H1 (cell line): ENCODE measurements around the gene EXO1. TPM values are rescaled to one million over a fixed set of nuclear protein-coding genes. Genes with fewer than 3 reads are reported as not detected.

ENCODE experiments used
- CTCF ChIA-PET: fragments of 300-600 bp; sonication (Branson Sonifier 250); formaldehyde crosslinking; loops from one replicate; lab custom pipeline; 2021; ENCODE audit not compliant: partially characterized antibody; lab: Charles Lee
- POLR2A ChIA-PET: fragments of 300-600 bp; sonication (Branson Sonifier 250); formaldehyde crosslinking; loops from one replicate; lab custom pipeline; 2021; ENCODE audit warnings: inconsistent platforms; ENCODE audit not compliant: partially characterized antibody; lab: Charles Lee
- DNase-seq, 2 experiments: peaks; one replicate each; pipeline versions ENCODE4 v3.0.0 to v3.0.0-alpha.2; 2010 to 2022; ENCODE audit warnings: low spot score in 2 of 2, low read depth in 1 of 2, mixed read lengths in 1 of 2
- FAIRE-seq: peaks from 2 replicates; lab custom pipeline; 2011; peaks lifted over from hg19 to GRCh38; lab: Jason Lieb, UNC
- H2AFZ ChIP-seq: 2 replicates; pipeline ENCODE4 v1.8.1; 2012; ENCODE audit warnings: low read length, inconsistent platforms
- H2AK5ac ChIP-seq: 2 replicates; pipeline ENCODE4 v1.6.1; 2013; ENCODE audit warnings: low read depth, low read length
- H2BK120ac ChIP-seq: replicated peaks from 2 replicates; pipeline ENCODE3; 2013; ENCODE audit warnings: low read depth, low read length, inconsistent platforms
- H2BK12ac ChIP-seq: 2 replicates; pipeline ENCODE4 v1.6.1; 2013; ENCODE audit warnings: low read depth, low read length
- H2BK15ac ChIP-seq: 2 replicates; pipeline ENCODE4 v1.6.1; 2013; ENCODE audit warnings: low read length
- H2BK20ac ChIP-seq: 2 replicates; pipeline ENCODE4 v1.6.1; 2013; ENCODE audit warnings: low read length
- H2BK5ac ChIP-seq: 2 replicates; pipeline ENCODE4 v1.6.1; 2013; ENCODE audit warnings: low read depth, low read length
- H3K14ac ChIP-seq: 2 replicates; pipeline ENCODE4 v1.6.1; 2013; ENCODE audit warnings: inconsistent platforms; ENCODE audit not compliant: insufficient read length
- H3K18ac ChIP-seq: 2 replicates; pipeline ENCODE4 v1.6.1; 2013; ENCODE audit warnings: low read length; ENCODE audit errors: extremely low read depth
- H3K23ac ChIP-seq: 2 replicates; pipeline ENCODE4 v1.6.1; 2013; ENCODE audit warnings: inconsistent platforms; ENCODE audit not compliant: insufficient read length
- H3K23me2 ChIP-seq: 2 replicates; pipeline ENCODE4 v1.6.1; 2013; ENCODE audit warnings: low read depth, low read length
- H3K27ac ChIP-seq: 2 replicates; pipeline ENCODE4 v1.6.1; 2011; ENCODE audit warnings: low read depth, low read length, inconsistent platforms
- H3K27me3 ChIP-seq, 4 experiments: replicated peaks in 1 of 4; 1 replicate in 1 of 4; 2 replicates in 3 of 4; pipeline versions ENCODE4 v1.6.1 to v1.8.1; 2011 to 2013; ENCODE audit warnings: low read length in 3 of 4, mild to moderate bottlenecking in 3 of 4, inconsistent platforms in 2 of 4, mixed read lengths in 2 of 4, moderate library complexity in 1 of 4; ENCODE audit not compliant: control insufficient read depth in 3 of 4, insufficient read depth in 3 of 4; ENCODE audit errors: extremely low read depth in 1 of 4
- H3K36me3 ChIP-seq, 4 experiments: 2 replicates each; pipeline versions ENCODE4 v1.6.1 to v1.8.1; 2011 to 2013; ENCODE audit warnings: mild to moderate bottlenecking in 4 of 4, low read length in 3 of 4, moderate library complexity in 2 of 4, control low read depth in 1 of 4, inconsistent platforms in 1 of 4; ENCODE audit not compliant: insufficient read depth in 4 of 4, control insufficient read depth in 2 of 4
- H3K4ac ChIP-seq: replicated peaks from 2 replicates; pipeline ENCODE3; 2013; ENCODE audit warnings: low read length, low read depth, mixed read lengths, inconsistent platforms; ENCODE audit not compliant: insufficient read length
- H3K4me1 ChIP-seq, 4 experiments: replicated peaks in 1 of 4; 1 replicate in 1 of 4; 2 replicates in 3 of 4; pipeline versions ENCODE4 v1.6.1 to v1.8.1; 2011 to 2013; ENCODE audit warnings: low read length in 3 of 4, inconsistent platforms in 2 of 4, mixed read lengths in 1 of 4; ENCODE audit not compliant: insufficient read depth in 4 of 4, control insufficient read depth in 3 of 4
- H3K4me2 ChIP-seq, 2 experiments: 2 replicates each; pipeline versions ENCODE4 v1.6.1 to v1.8.1; 2011 to 2013; ENCODE audit warnings: low read depth in 2 of 2, low read length in 2 of 2, control low read depth in 1 of 2, inconsistent platforms in 1 of 2, mild to moderate bottlenecking in 1 of 2; ENCODE audit not compliant: insufficient read depth in 1 of 2
- H3K4me3 ChIP-seq, 4 experiments: fragments of 200-600, 300-600 bp in 1 of 4; sonication (generic), shearing (Covaris generic), sonication (Bioruptor Twin) in 1 of 4; 2 replicates each; pipeline versions ENCODE4 v1.5.1 to v1.8.1; 2011 to 2016; ENCODE audit warnings: low read length in 4 of 4, low read depth in 3 of 4, control low read depth in 2 of 4, inconsistent platforms in 2 of 4, mild to moderate bottlenecking in 2 of 4, mixed read lengths in 1 of 4, moderate library complexity in 1 of 4; ENCODE audit not compliant: insufficient read depth in 2 of 4; ENCODE audit errors: extremely low read depth in 1 of 4
- H3K56ac ChIP-seq: replicated peaks from 2 replicates; pipeline ENCODE3; 2013; ENCODE audit warnings: low read depth, mild to moderate bottlenecking, mixed read lengths, low read length, inconsistent platforms; ENCODE audit not compliant: insufficient read length
- H3K79me1 ChIP-seq: 2 replicates; pipeline ENCODE4 v1.6.1; 2013; ENCODE audit warnings: low read depth, low read length, control low read depth
- H3K79me2 ChIP-seq, 2 experiments: 2 replicates each; pipeline versions ENCODE4 v1.6.1 to v1.8.1; 2012 to 2013; ENCODE audit warnings: low read length in 2 of 2, mild to moderate bottlenecking in 2 of 2, inconsistent platforms in 1 of 2; ENCODE audit not compliant: insufficient read depth in 2 of 2, control insufficient read depth in 1 of 2
- H3K9ac ChIP-seq, 4 experiments: replicated peaks in 1 of 4; 1 replicate in 1 of 4; 2 replicates in 3 of 4; pipeline versions ENCODE4 v1.6.1 to v1.8.1; 2011 to 2013; ENCODE audit warnings: low read depth in 3 of 4, low read length in 3 of 4, control low read depth in 2 of 4, mild to moderate bottlenecking in 2 of 4, moderate library complexity in 2 of 4, inconsistent platforms in 1 of 4; ENCODE audit errors: extremely low read depth in 1 of 4
- H3K9me3 ChIP-seq, 2 experiments: 2 replicates each; pipeline versions ENCODE4 v1.6.1 to v1.8.1; 2012 to 2013; ENCODE audit warnings: mild to moderate bottlenecking in 2 of 2, moderate library complexity in 2 of 2, control low read depth in 1 of 2, inconsistent platforms in 1 of 2, low read depth in 1 of 2, low read length in 1 of 2, mixed read lengths in 1 of 2; ENCODE audit not compliant: insufficient read depth in 2 of 2
- H4K20me1 ChIP-seq, 2 experiments: replicated peaks in 1 of 2; 2 replicates each; pipeline versions ENCODE3 to v1.8.1; 2011 to 2013; ENCODE audit warnings: inconsistent platforms in 2 of 2, low read length in 2 of 2, mild to moderate bottlenecking in 1 of 2; ENCODE audit not compliant: insufficient read depth in 2 of 2, control insufficient read depth in 1 of 2
- H4K5ac ChIP-seq: 2 replicates; pipeline ENCODE4 v1.6.1; 2013; ENCODE audit warnings: low read length, low read depth, mixed read lengths, inconsistent platforms; ENCODE audit not compliant: insufficient read length
- H4K8ac ChIP-seq: 2 replicates; pipeline ENCODE4 v1.8.0; 2013; ENCODE audit warnings: mild to moderate bottlenecking, moderate library complexity, low read length, inconsistent platforms; ENCODE audit not compliant: insufficient read depth; ENCODE audit errors: extremely low read depth
- H4K91ac ChIP-seq: replicated peaks from 2 replicates; pipeline ENCODE3; 2013; ENCODE audit warnings: low read length, mixed read lengths, inconsistent platforms; ENCODE audit not compliant: insufficient read length
- ATF2 ChIP-seq: IDR thresholded peaks from 2 replicates; pipeline ENCODE4 v1.6.1; 2012; ENCODE audit warnings: low read length, inconsistent platforms
- CEBPB ChIP-seq: IDR thresholded peaks from 2 replicates; pipeline ENCODE4 v1.6.1; 2012; ENCODE audit warnings: low read depth, low read length
- CREB1 ChIP-seq: IDR thresholded peaks from 2 replicates; pipeline ENCODE4 v1.6.1; 2012; ENCODE audit warnings: inconsistent platforms
- GTF2F1 ChIP-seq: IDR thresholded peaks from 2 replicates; pipeline ENCODE4 v1.6.1; 2012; ENCODE audit warnings: low read depth, low read length, improper control_type of control experiment, borderline replicate concordance
- SAP30 ChIP-seq: fragments of 300-600 bp; sonication (generic); IDR thresholded peaks from 2 replicates; pipeline ENCODE4 v1.7.1; 2012; ENCODE audit warnings: low read length, moderate library complexity, mild to moderate bottlenecking, inconsistent platforms; ENCODE audit not compliant: insufficient read depth, insufficient replicate concordance
- SIN3A ChIP-seq, 2 experiments: IDR thresholded peaks in 1 of 2; conservative IDR thresholded peaks in 1 of 2; 2 replicates each; pipeline ENCODE4 v1.6.1; 2011 to 2012; ENCODE audit warnings: low read length in 2 of 2, improper control_type of control experiment in 1 of 2, low read depth in 1 of 2, mild to moderate bottlenecking in 1 of 2
- SP2 ChIP-seq: IDR thresholded peaks from 2 replicates; pipeline ENCODE4 v1.6.1; 2012; ENCODE audit warnings: mild to moderate bottlenecking, low read length, inconsistent platforms
- SP4 ChIP-seq: IDR thresholded peaks from 2 replicates; pipeline ENCODE4 v1.6.1; 2012; ENCODE audit warnings: low read length, inconsistent platforms
- SUZ12 ChIP-seq: fragments of 200-600 bp; sonication (generic); IDR thresholded peaks from 2 replicates; pipeline ENCODE4 v1.6.1; 2012; ENCODE audit warnings: mild to moderate bottlenecking, inconsistent platforms, low read length, moderate library complexity, mixed read lengths
- TAF7 ChIP-seq: optimal IDR thresholded peaks from 2 replicates; pipeline ENCODE3; 2011; ENCODE audit warnings: low read depth, mild to moderate bottlenecking, inconsistent platforms, low read length, moderate library complexity, borderline replicate concordance
- USF2 ChIP-seq: IDR thresholded peaks from 2 replicates; pipeline ENCODE4 v1.6.1; 2011; ENCODE audit warnings: low read length, improper control_type of control experiment
- ZNF274 ChIP-seq: IDR thresholded peaks from 2 replicates; pipeline ENCODE4 v1.7.0; 2012; ENCODE audit warnings: low read length, borderline replicate concordance; ENCODE audit errors: extremely low read depth
- WGBS, 2 experiments: shearing (Covaris generic) in 1 of 2; methylation state at CpG; one replicate each; pipeline versions ENCODE4 v1.1.6 to v1.1.7; 2013 to 2015; ENCODE audit warnings: low lambda C conversion rate in 2 of 2, mixed read lengths in 2 of 2, inconsistent platforms in 1 of 2, low coverage in 1 of 2, missing lambda C conversion rate in 1 of 2; ENCODE audit not compliant: insufficient replicate concordance in 2 of 2, insufficient coverage in 1 of 2, insufficient read length in 1 of 2; ENCODE audit errors: extremely low coverage in 1 of 2, missing lambda C conversion rate in 1 of 2; 5-methylcytosine and 5-hydroxymethylcytosine counted together
- polyA plus RNA-seq, 7 experiments: library from polyadenylated mRNA; depleted of rRNA in 3 of 7; stranded (reverse) in 5 of 7; unstranded in 2 of 7; fragments of >200 nt in 5 of 7; fragments of 200-250 nt in 2 of 7; gene quantifications; 1 replicate in 5 of 7; 2 replicates in 1 of 7; 4 replicates in 1 of 7; pipeline versions ENCODE4 v1.2.1 to v1.2.3, GENCODE V29; 2011 to 2013; ENCODE audit warnings: missing spikeins in 2 of 7, mixed read lengths in 2 of 7
- total RNA-seq: library from RNA; stranded (reverse); fragmentation: NEBNext Ultra II Directional; extraction: Animal tissue kit (Norgen Biotek cat#: 25700); gene quantifications from 2 replicates; pipeline ENCODE4 v1.2.1, GENCODE V29; 2021

EXO1 gene
- total and polyA plus RNA-seq, 2 of the 8 experiments (the other 6 are each of a cell fraction or from before 2014, with no cell fraction given): 9.2 to 43.0 TPM

DNA sequence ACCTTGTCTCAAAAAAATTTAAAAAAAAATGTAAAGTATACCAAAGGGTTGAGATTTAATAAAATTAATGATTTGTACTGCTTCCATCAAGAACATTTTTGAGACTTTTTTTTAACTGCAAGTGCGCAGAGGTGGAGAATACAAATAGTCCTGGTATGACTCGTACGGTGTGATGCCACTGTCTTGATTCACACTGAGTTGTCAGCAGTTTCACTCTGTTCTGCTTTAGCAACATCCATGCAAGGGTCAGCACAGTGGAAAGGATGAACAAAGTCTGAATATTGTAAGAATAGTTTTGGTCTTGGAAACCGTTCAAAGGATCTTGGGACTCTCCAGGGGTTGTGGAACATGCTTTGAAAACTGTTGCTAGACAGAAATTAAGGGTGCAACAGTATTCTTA is 40.2 kb downstream of the EXO1 start:
- H3K27me3 ChIP-seq: no peaks in the 10 kb centered on the region
- 92% methylated on average over 4 of the region's 4 CpGs; no CpG with 5 or more reads in 1 of the 2 experiments for WGBS, 2 experiments
- H4K5ac ChIP-seq: no peak overlapping the region
- no peak for DNase-seq
- ChIA-PET POLR2A (no interaction called here), CTCF (interaction anchor here (0.6 kb wide), 1 partner anchor 104 kb away, joined by 3 read pairs; no protein-coding TSS in a partner anchor)
- no peaks in the 10 kb centered on the region for H3K79me1 ChIP-seq
- H4K20me1 ChIP-seq: no peaks in the 10 kb centered on the region
- no peak overlapping the region for H2AFZ ChIP-seq
- no peak overlapping the region for H3K27ac ChIP-seq
- H3K56ac ChIP-seq: no peak overlapping the region
- no peak overlapping the region for H2AK5ac ChIP-seq
- H2BK12ac ChIP-seq: no peak overlapping the region
- H3K9me3 ChIP-seq: no peaks in the 10 kb centered on the region
- no peak overlapping the region for H2BK15ac ChIP-seq
- no peak overlapping the region for H4K91ac ChIP-seq
- H3K14ac ChIP-seq: no peak overlapping the region
- H3K4me2 ChIP-seq: no peak overlapping the region
- FAIRE-seq: no peak
- no peak overlapping the region for H3K9ac ChIP-seq
- H3K79me2 ChIP-seq: no peaks in the 10 kb centered on the region
- no peak overlapping the region for H2BK120ac ChIP-seq
- peaks cover 1 to 48% (median 12%) of the 10 kb centered on the region in 4 experiments; a peak in 6 of 8 replicates for H3K36me3 ChIP-seq
- H3K18ac ChIP-seq: no peak overlapping the region
- H3K23ac ChIP-seq: no peak overlapping the region
- no peak overlapping the region for H4K8ac ChIP-seq
- H3K4ac ChIP-seq: no peak overlapping the region
- H2BK20ac ChIP-seq: no peak overlapping the region
- H3K4me1 ChIP-seq: no peaks in the 10 kb centered on the region
- no peaks in the 10 kb centered on the region for H3K23me2 ChIP-seq
- H2BK5ac ChIP-seq: no peak overlapping the region
- H3K4me3 ChIP-seq: no peak overlapping the region
- TF ChIP-seq SP2 (no peak), SAP30 (no peak), CEBPB (no peak), SP4 (no peak), CREB1 (no peak), ATF2 (no peak), SUZ12 (no peak), GTF2F1 (no peak), SIN3A (conservative IDR thresholded peaks at IDR 0.05 in 1 of 2, IDR thresholded peaks at IDR 0.05 in 1 of 2; ENCODE audit: low read depth in 1 of 2, low read length in 2 of 2) (no peak), TAF7 (no peak), ZNF274 (no peak), USF2 (no peak)
